OCI-LY7 (cell line): ENCODE measurements around the gene ANP32A. TPM values are rescaled to one million over a fixed set of nuclear protein-coding genes. Genes with fewer than 3 reads are reported as not detected.

Experiments used
- BruUV-seq: library from RNA; stranded (reverse); fragments of 400-500 nt; replicated peaks from 2 replicates; lab custom pipeline; 2021; lab: Mats Ljungman, UMichigan
- CTCF ChIA-PET: fragments of 300-600 bp; sonication (Branson Sonifier 250); formaldehyde crosslinking; loops from one replicate; lab custom pipeline; 2022; ENCODE audit warnings: antibody characterized with exemption; ENCODE audit not compliant: unreplicated experiment; lab: Charles Lee
- POLR2A ChIA-PET: fragments of 300-600 bp; sonication (Branson Sonifier 250); formaldehyde crosslinking; loops from one replicate; lab custom pipeline; 2022; ENCODE audit warnings: antibody characterized with exemption; lab: Charles Lee
- DNase-seq: peaks from one replicate; pipeline ENCODE4 v3.0.0-alpha.2; 2015; ENCODE audit warnings: low spot score
- H2AFZ ChIP-seq: fragments of 200-600 bp; sonication (generic), shearing (Covaris generic); 2 replicates; pipeline ENCODE4 v1.6.1; 2014; ENCODE audit warnings: mild to moderate bottlenecking, antibody characterized with exemption, low read length, moderate library complexity
- H3K27ac ChIP-seq: fragments of 200-600 bp; sonication (generic); 2 replicates; pipeline ENCODE4 v1.5.1; 2014; ENCODE audit warnings: mixed run types, low read depth, mild to moderate bottlenecking, moderate library complexity, low read length, inconsistent platforms; ENCODE audit not compliant: poor library complexity, severe bottlenecking
- H3K36me3 ChIP-seq: fragments of 200-600 bp; sonication (generic); 2 replicates; pipeline ENCODE4 v1.6.1; 2014; ENCODE audit warnings: mild to moderate bottlenecking, antibody characterized with exemption, low read length, moderate library complexity, mixed read lengths; ENCODE audit not compliant: insufficient read depth
- H3K4me1 ChIP-seq: fragments of 200-600 bp; sonication (generic); 2 replicates; pipeline ENCODE4 v1.5.1; 2014; ENCODE audit warnings: mild to moderate bottlenecking, low read length; ENCODE audit not compliant: insufficient read depth, poor library complexity, severe bottlenecking
- H3K4me2 ChIP-seq: fragments of 200-600 bp; sonication (generic); 2 replicates; pipeline ENCODE4 v1.6.1; 2014; ENCODE audit warnings: mild to moderate bottlenecking, low read length
- H3K4me3 ChIP-seq: fragments of 200-600 bp; sonication (generic); 2 replicates; pipeline ENCODE4 v1.5.1; 2014; ENCODE audit warnings: mild to moderate bottlenecking, low read depth, low read length; ENCODE audit not compliant: poor library complexity, severe bottlenecking
- H3K79me2 ChIP-seq: fragments of 200-600 bp; sonication (generic); 2 replicates; pipeline ENCODE4 v1.6.1; 2016; ENCODE audit warnings: low read depth, mild to moderate bottlenecking, low read length, moderate library complexity, mixed read lengths; ENCODE audit not compliant: insufficient read depth
- H3K9me2 ChIP-seq: fragments of 200-600 bp; sonication (generic); 2 replicates; pipeline ENCODE4 v1.6.1; 2016; ENCODE audit warnings: mild to moderate bottlenecking, low read length, mixed read lengths; ENCODE audit not compliant: insufficient read depth
- H3K9me3 ChIP-seq: fragments of 200-600 bp; sonication (generic); 2 replicates; pipeline ENCODE4 v1.6.1; 2014; ENCODE audit warnings: mild to moderate bottlenecking, mixed run types, low read length, mixed read lengths
- H4K20me1 ChIP-seq: fragments of 200-600 bp; sonication (generic); 2 replicates; pipeline ENCODE4 v1.6.1; 2014; ENCODE audit warnings: mild to moderate bottlenecking, antibody characterized with exemption, low read length, moderate library complexity, mixed read lengths; ENCODE audit not compliant: insufficient read depth
- CTCF ChIP-seq: fragments of 200-600 bp; sonication (generic); conservative IDR thresholded peaks from 2 replicates; pipeline ENCODE4 v1.5.1; 2014; ENCODE audit warnings: mild to moderate bottlenecking, antibody characterized with exemption, low read length, moderate library complexity, mixed read lengths
- EZH2phosphoT487 ChIP-seq: fragments of 200-600 bp; sonication (generic); IDR thresholded peaks from 2 replicates; pipeline ENCODE4 v1.6.1; 2018; ENCODE audit warnings: low read depth, borderline replicate concordance, mild to moderate bottlenecking, mixed run types, antibody characterized with exemption, low read length, moderate library complexity, mixed read lengths
- intact Hi-C: fragments of 100-400 bp; cut with micrococcal nuclease; formaldehyde crosslinking; loops from one replicate; pipeline ENCODE4 v1.10.0; 2022; ENCODE audit not compliant: unreplicated experiment
- total RNA-seq, 2 experiments: library from RNA; depleted of rRNA in 1 of 2; stranded (reverse); fragments of >200 nt in 1 of 2; shearing (Covaris generic) in 1 of 2; gene quantifications; 2 replicates each; pipeline ENCODE4 v1.2.3, GENCODE V29; 2014 to 2022

ANP32A gene
- total RNA-seq, 2 experiments from 2014 or later: 232 to 580 TPM

- H3K9me2 ChIP-seq: no peaks in the 10 kb centered on the region
- no peak overlapping the region for H2AFZ ChIP-seq
- H3K4me1 ChIP-seq: peaks cover 39% of the 10 kb centered on the region
- H3K27ac ChIP-seq: peak overlapping the region; percentile 91
- CTCF ChIA-PET: interaction anchor here (0.6 to 0.7 kb wide), 2 partner anchors 8 to 12 kb away, joined by 3 read pairs; no protein-coding TSS in a partner anchor
- peak; percentile 41 for DNase-seq
- H3K9me3 ChIP-seq: no peaks in the 10 kb centered on the region
- peaks cover 99% of the 10 kb centered on the region for H3K79me2 ChIP-seq
- H3K4me3 ChIP-seq: peak overlapping the region; percentile 95
- TF ChIP-seq CTCF (no peak; the same call in 1 of the 2 replicates), EZH2phosphoT487 (no peak)
- POLR2A ChIA-PET: interaction anchor here (0.6 to 6.0 kb wide), 11 partner anchors 9 to 40 kb away, joined by 3 to 96 read pairs (median 4); no protein-coding TSS in a partner anchor
- peak overlapping the region; percentile 93 for H3K4me2 ChIP-seq
- H3K36me3 ChIP-seq: peaks cover 83% of the 10 kb centered on the region
- intact Hi-C loops: loop anchor here (5.0 to 10.0 kb wide), 2 partner anchors 35 to 638 kb away; partner anchors contain the start of gene RPLP1
- peaks cover 43% of the 10 kb centered on the region for H4K20me1 ChIP-seq
- TSS peak; percentile 34 for BruUV-seq
Observed at GRCh38 chr15:68816795-68817303, 3.8 kb downstream of the ANP32A start.

GRCh38 chr15:68816158-68816557, 4.5 kb downstream of the ANP32A start:
- TF ChIP-seq CTCF (no peak), EZH2phosphoT487 (no peak)
- Histone ChIP-seq H4K20me1 (peaks cover 48% of the 10 kb centered on the region), H3K4me1 (peaks cover 44% of the 10 kb centered on the region), H3K9me3 (no peaks in the 10 kb centered on the region), H3K36me3 (peaks cover 87% of the 10 kb centered on the region), H3K4me3 (peak overlapping the region; percentile 95), H3K4me2 (peak overlapping the region; percentile 93), H3K27ac (peak overlapping the region; percentile 91), H3K79me2 (peaks cover 99% of the 10 kb centered on the region), H2AFZ (no peak overlapping the region), H3K9me2 (no peaks in the 10 kb centered on the region)
- ChIA-PET CTCF (interaction anchor here (0.5 to 0.7 kb wide), 3 partner anchors 9 to 60 kb away, joined by 3 read pairs; no protein-coding TSS in a partner anchor), POLR2A (interaction anchor here (0.6 to 6.0 kb wide), 11 partner anchors 9 to 41 kb away, joined by 3 to 96 read pairs (median 4); no protein-coding TSS in a partner anchor)
- DNase-seq: peak; percentile 27
- intact Hi-C loops: loop anchor here (5.0 to 10.0 kb wide), 2 partner anchors 34 to 639 kb away; partner anchors contain the start of gene RPLP1
- BruUV-seq: no TSS peak
